K562 (cell line): ENCODE results near the gene TXNDC15. TPM values are rescaled to one million over a fixed set of nuclear protein-coding genes. Genes with fewer than 3 reads are reported as not detected.

ENCODE experiments used
- ADNP ChIP-seq: fragments of 200-800 bp; sonication (Bioruptor generic); IDR thresholded peaks from 2 replicates; pipeline ENCODE4 v1.6.1; 2016; ENCODE audit warnings: missing genetic modification characterization, missing compliant biosample characterization
- FUS ChIP-seq: fragments of 200-400 bp; formaldehyde crosslinking; optimal IDR thresholded peaks from 2 replicates; pipeline ENCODE3; 2017; ENCODE audit warnings: low read depth, low read length
- HDAC3 ChIP-seq: fragments of 450-650 bp; IDR thresholded peaks from 2 replicates; pipeline ENCODE4 v1.6.1; 2018; ENCODE audit warnings: borderline replicate concordance, mild to moderate bottlenecking, moderate library complexity; ENCODE audit not compliant: partially characterized antibody
- HOXB6 ChIP-seq: fragments of 250-450 bp; sonication (Bioruptor Pico); IDR thresholded peaks from 2 replicates; pipeline ENCODE4 v1.5.1; 2022; ENCODE audit warnings: mild to moderate bottlenecking, borderline replicate concordance
- RAD51 ChIP-seq: fragments of 450-650 bp; IDR thresholded peaks from 2 replicates; pipeline ENCODE4 v1.7.1; 2016; ENCODE audit warnings: low read depth, mild to moderate bottlenecking, borderline replicate concordance
- SMARCC2 ChIP-seq: fragments of 450-650 bp; IDR thresholded peaks from 2 replicates; pipeline ENCODE4 v1.6.1; 2017; ENCODE audit warnings: antibody characterized with exemption, moderate library complexity, mild to moderate bottlenecking, low read depth
- STAT5A ChIP-seq: IDR thresholded peaks from 2 replicates; pipeline ENCODE4 v1.6.1; 2012; ENCODE audit warnings: low read length, inconsistent platforms, borderline replicate concordance
- ZNF133 ChIP-seq: fragments of 250-450 bp; sonication (Bioruptor Pico); IDR thresholded peaks from 2 replicates; pipeline ENCODE4 v1.4.0; 2020; ENCODE audit warnings: mild to moderate bottlenecking
- ZNF354B ChIP-seq: fragments of 250-450 bp; sonication (Bioruptor Pico); IDR thresholded peaks from 2 replicates; pipeline ENCODE4 v1.4.0; 2020
- ZZZ3 ChIP-seq: fragments of 450-650 bp; IDR thresholded peaks from 2 replicates; pipeline ENCODE4 v1.6.1; 2016; ENCODE audit warnings: antibody characterized with exemption, mild to moderate bottlenecking, moderate library complexity
- polyA plus RNA-seq, 8 experiments: library from polyadenylated mRNA; depleted of rRNA in 4 of 8; stranded (reverse) in 5 of 8; unstranded in 3 of 8; fragments of >200 nt; fragmentation: Nextera tagmentation in 2 of 8; fragmentation: Illumina TruSeq in 1 of 8; extraction: Ambion mirVana in 2 of 8; extraction: Trizol in 1 of 8; gene quantifications; 2 replicates each; pipeline versions ENCODE4 v1.2.1 to v1.2.3, GENCODE V29; 2011 to 2014; ENCODE audit warnings: inconsistent platforms in 1 of 8, missing spikeins in 1 of 8
- total RNA-seq, 7 experiments: library from RNA; depleted of rRNA in 6 of 7; stranded (reverse); fragments of >200 nt in 6 of 7; fragmentation: Illumina TruSeq in 2 of 7; extraction: Trizol in 2 of 7; gene quantifications; 2 replicates each; pipeline versions ENCODE4 v1.2.1 to v1.2.3, GENCODE V29; 2011 to 2021; ENCODE audit warnings: low replicate concordance in 1 of 7
- TF ChIP-seq, protein P1 (sequence below): sonication (generic); formaldehyde crosslinking; IDR thresholded peaks from 2 replicates; pipeline ENCODE4 v1.8.0; 2023; ENCODE audit warnings: missing genetic modification reagents, mild to moderate bottlenecking, borderline replicate concordance
- TF ChIP-seq, protein P2 (sequence below): fragments of 250-450 bp; sonication (Bioruptor Pico); IDR thresholded peaks from 2 replicates; pipeline ENCODE4 v1.5.0; 2021
- TF ChIP-seq, protein P3 (sequence below): fragments of 150-350 bp; conservative IDR thresholded peaks from 2 replicates; pipeline ENCODE4 v1.6.1; 2014; ENCODE audit warnings: low read length
- TF ChIP-seq, protein P4 (sequence below): fragments of 450-650 bp; formaldehyde crosslinking; IDR thresholded peaks from 2 replicates; pipeline ENCODE4 v1.4.0; 2020; ENCODE audit warnings: mild to moderate bottlenecking, moderate library complexity
- TF ChIP-seq, protein P5 (sequence below): sonication (generic); formaldehyde crosslinking; IDR thresholded peaks from 2 replicates; pipeline ENCODE4 v1.8.0; 2022; ENCODE audit warnings: mild to moderate bottlenecking, low read depth, missing genetic modification reagents

TXNDC15 gene
- total and polyA plus RNA-seq, 9 of the 15 experiments (the other 6 are each of a cell fraction or from before 2014, with no cell fraction given), result 3.0 to 15.4 (median 12.3) TPM

DNA sequence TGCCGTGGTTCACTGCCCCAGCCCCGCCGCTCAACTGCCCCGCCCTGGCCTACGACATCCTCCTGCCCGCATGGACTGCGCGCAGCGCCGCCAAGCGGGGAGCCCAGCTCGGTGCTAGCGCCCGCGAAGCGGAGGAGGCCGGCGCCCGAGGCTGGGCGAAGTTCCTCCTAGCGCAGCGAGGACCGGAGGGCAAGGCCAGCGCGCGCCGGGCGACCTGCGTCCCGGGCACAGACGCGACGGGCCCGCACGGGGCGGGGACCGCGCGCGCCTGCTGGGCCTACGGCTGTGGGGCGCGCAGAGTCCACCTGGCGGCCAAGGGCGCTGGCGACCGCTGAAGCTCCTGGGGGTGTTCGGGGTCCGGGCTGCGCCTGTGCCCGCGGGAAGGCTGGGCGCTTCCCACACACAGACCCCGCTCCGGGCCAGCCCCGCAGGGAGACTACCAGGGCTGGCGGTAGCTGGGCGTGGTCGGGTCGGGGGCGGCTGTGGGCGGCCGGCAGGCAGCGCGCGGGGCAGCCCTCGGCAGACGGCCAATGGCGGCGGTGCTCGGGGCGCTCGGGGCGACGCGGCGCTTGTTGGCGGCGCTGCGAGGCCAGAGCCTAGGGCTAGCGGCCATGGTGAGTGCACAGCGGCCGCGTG, 30.6 kb downstream of the TXNDC15 start, which contains the start of gene PCBD2 (continued):
- TF ChIP-seq, protein P1, sequence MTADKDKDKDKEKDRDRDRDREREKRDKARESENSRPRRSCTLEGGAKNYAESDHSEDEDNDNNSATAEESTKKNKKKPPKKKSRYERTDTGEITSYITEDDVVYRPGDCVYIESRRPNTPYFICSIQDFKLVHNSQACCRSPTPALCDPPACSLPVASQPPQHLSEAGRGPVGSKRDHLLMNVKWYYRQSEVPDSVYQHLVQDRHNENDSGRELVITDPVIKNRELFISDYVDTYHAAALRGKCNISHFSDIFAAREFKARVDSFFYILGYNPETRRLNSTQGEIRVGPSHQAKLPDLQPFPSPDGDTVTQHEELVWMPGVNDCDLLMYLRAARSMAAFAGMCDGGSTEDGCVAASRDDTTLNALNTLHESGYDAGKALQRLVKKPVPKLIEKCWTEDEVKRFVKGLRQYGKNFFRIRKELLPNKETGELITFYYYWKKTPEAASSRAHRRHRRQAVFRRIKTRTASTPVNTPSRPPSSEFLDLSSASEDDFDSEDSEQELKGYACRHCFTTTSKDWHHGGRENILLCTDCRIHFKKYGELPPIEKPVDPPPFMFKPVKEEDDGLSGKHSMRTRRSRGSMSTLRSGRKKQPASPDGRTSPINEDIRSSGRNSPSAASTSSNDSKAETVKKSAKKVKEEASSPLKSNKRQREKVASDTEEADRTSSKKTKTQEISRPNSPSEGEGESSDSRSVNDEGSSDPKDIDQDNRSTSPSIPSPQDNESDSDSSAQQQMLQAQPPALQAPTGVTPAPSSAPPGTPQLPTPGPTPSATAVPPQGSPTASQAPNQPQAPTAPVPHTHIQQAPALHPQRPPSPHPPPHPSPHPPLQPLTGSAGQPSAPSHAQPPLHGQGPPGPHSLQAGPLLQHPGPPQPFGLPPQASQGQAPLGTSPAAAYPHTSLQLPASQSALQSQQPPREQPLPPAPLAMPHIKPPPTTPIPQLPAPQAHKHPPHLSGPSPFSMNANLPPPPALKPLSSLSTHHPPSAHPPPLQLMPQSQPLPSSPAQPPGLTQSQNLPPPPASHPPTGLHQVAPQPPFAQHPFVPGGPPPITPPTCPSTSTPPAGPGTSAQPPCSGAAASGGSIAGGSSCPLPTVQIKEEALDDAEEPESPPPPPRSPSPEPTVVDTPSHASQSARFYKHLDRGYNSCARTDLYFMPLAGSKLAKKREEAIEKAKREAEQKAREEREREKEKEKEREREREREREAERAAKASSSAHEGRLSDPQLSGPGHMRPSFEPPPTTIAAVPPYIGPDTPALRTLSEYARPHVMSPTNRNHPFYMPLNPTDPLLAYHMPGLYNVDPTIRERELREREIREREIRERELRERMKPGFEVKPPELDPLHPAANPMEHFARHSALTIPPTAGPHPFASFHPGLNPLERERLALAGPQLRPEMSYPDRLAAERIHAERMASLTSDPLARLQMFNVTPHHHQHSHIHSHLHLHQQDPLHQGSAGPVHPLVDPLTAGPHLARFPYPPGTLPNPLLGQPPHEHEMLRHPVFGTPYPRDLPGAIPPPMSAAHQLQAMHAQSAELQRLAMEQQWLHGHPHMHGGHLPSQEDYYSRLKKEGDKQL, result no peak
- TF ChIP-seq HOXB6 (CRISPR knock-in tag), result no peak
- TF ChIP-seq, protein P2, sequence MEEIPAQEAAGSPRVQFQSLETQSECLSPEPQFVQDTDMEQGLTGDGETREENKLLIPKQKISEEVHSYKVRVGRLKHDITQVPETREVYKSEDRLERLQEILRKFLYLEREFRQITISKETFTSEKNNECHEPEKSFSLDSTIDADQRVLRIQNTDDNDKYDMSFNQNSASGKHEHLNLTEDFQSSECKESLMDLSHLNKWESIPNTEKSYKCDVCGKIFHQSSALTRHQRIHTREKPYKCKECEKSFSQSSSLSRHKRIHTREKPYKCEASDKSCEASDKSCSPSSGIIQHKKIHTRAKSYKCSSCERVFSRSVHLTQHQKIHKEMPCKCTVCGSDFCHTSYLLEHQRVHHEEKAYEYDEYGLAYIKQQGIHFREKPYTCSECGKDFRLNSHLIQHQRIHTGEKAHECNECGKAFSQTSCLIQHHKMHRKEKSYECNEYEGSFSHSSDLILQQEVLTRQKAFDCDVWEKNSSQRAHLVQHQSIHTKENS (CRISPR knock-in tag), result no peak
- no peak for TF ChIP-seq HDAC3
- peak; percentile 99 for TF ChIP-seq FUS
- TF ChIP-seq STAT5A, result no peak
- TF ChIP-seq RAD51, result no peak
- no peak for TF ChIP-seq SMARCC2
- TF ChIP-seq, protein P3, sequence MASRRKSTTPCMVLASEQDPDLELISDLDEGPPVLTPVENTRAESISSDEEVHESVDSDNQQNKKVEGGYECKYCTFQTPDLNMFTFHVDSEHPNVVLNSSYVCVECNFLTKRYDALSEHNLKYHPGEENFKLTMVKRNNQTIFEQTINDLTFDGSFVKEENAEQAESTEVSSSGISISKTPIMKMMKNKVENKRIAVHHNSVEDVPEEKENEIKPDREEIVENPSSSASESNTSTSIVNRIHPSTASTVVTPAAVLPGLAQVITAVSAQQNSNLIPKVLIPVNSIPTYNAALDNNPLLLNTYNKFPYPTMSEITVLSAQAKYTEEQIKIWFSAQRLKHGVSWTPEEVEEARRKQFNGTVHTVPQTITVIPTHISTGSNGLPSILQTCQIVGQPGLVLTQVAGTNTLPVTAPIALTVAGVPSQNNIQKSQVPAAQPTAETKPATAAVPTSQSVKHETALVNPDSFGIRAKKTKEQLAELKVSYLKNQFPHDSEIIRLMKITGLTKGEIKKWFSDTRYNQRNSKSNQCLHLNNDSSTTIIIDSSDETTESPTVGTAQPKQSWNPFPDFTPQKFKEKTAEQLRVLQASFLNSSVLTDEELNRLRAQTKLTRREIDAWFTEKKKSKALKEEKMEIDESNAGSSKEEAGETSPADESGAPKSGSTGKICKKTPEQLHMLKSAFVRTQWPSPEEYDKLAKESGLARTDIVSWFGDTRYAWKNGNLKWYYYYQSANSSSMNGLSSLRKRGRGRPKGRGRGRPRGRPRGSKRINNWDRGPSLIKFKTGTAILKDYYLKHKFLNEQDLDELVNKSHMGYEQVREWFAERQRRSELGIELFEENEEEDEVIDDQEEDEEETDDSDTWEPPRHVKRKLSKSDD, result no peak
- no peak for TF ChIP-seq ZZZ3
- no peak for TF ChIP-seq ADNP
- TF ChIP-seq, protein P4, sequence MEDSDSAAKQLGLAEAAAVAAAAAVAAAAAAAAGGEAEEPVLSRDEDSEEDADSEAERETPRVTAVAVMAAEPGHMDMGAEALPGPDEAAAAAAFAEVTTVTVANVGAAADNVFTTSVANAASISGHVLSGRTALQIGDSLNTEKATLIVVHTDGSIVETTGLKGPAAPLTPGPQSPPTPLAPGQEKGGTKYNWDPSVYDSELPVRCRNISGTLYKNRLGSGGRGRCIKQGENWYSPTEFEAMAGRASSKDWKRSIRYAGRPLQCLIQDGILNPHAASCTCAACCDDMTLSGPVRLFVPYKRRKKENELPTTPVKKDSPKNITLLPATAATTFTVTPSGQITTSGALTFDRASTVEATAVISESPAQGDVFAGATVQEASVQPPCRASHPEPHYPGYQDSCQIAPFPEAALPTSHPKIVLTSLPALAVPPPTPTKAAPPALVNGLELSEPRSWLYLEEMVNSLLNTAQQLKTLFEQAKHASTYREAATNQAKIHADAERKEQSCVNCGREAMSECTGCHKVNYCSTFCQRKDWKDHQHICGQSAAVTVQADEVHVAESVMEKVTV (CRISPR knock-in tag), result peak; percentile 78
- TF ChIP-seq ZNF354B (CRISPR knock-in tag), result no peak
- TF ChIP-seq ZNF133 (CRISPR knock-in tag), result no peak
- TF ChIP-seq, protein P5, sequence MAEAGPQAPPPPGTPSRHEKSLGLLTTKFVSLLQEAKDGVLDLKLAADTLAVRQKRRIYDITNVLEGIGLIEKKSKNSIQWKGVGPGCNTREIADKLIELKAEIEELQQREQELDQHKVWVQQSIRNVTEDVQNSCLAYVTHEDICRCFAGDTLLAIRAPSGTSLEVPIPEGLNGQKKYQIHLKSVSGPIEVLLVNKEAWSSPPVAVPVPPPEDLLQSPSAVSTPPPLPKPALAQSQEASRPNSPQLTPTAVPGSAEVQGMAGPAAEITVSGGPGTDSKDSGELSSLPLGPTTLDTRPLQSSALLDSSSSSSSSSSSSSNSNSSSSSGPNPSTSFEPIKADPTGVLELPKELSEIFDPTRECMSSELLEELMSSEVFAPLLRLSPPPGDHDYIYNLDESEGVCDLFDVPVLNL (CRISPR knock-in tag), result no peak
